HUES6 (cell line): ENCODE data around the gene GUCY1A2.

Experiments
- H3K27ac ChIP-seq: 2 replicates; pipeline ENCODE4 v1.7.0; 2013; ENCODE audit warnings: low read depth, mild to moderate bottlenecking, low read length, inconsistent platforms
- H3K27me3 ChIP-seq: 2 replicates; pipeline ENCODE4 v1.6.1; 2013; ENCODE audit warnings: low read length; ENCODE audit not compliant: control insufficient read depth, insufficient read depth
- H3K36me3 ChIP-seq: 2 replicates; pipeline ENCODE4 v1.6.1; 2013; ENCODE audit warnings: low read length; ENCODE audit not compliant: control insufficient read depth, insufficient read depth
- H3K4me1 ChIP-seq: 2 replicates; pipeline ENCODE4 v1.6.1; 2013; ENCODE audit warnings: low read length; ENCODE audit not compliant: control insufficient read depth, insufficient read depth
- H3K4me3 ChIP-seq: 2 replicates; pipeline ENCODE4 v1.5.1; 2013; ENCODE audit warnings: low read depth, low read length
- H3K9ac ChIP-seq: one replicate; pipeline ENCODE4 v1.6.1; 2013; ENCODE audit warnings: mild to moderate bottlenecking, low read length
- H3K9me3 ChIP-seq: 2 replicates; pipeline ENCODE4 v1.6.1; 2013; ENCODE audit warnings: low read depth, low read length; ENCODE audit not compliant: control insufficient read depth, insufficient read depth

GUCY1A2 gene

DNA sequence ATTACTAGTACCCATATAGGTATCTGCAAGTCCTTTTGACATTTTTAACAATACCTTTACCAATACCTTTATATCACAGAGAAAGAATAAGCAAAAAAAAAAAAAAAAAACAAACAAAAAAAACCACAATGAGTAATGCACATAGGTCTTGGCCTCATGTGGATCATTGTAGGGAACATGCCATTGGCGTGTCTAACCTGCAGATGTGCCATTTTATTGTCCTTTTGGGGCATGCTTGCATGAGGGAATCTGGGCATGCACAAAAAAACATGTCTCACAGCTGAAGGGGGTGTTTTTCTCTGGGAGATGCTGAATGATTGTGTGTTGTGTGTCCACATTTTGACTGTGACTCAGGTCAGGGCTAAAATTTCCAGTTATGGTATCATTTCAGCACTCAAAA, 361.6 kb downstream of the GUCY1A2 start:
- no peaks in the 10 kb centered on the region for H3K9me3 ChIP-seq

DNA sequence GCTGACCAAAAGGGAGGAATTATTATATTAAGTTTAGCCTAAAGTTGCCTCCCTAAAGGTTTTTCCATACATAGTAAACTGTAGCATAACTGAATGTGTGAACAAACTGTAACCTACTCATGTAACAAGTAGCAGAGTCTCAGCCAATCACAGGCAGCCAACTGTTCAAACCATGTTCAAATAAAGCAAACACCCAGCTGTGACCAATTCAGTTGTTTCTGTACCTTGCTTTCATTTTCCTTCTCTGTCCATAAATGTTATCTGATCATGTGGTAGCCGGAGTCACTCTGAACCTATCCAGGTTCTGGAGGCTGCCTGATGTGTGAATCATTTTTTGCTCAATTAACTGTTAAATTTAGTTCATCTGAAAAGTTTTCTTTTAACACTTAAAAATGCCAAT, 373.5 kb downstream of the GUCY1A2 start:
- Histone ChIP-seq H3K36me3 (no peaks in the 10 kb centered on the region), H3K9me3 (peaks cover 4% of the 10 kb centered on the region; the same call in 1 of the 2 replicates), H3K27me3 (no peaks in the 10 kb centered on the region), H3K27ac (no peak overlapping the region), H3K4me1 (no peaks in the 10 kb centered on the region), H3K9ac (no peak overlapping the region), H3K4me3 (no peak overlapping the region)

More for the DNA sequence above, 361.6 kb downstream of the GUCY1A2 start:
- Histone ChIP-seq H3K27me3 (no peaks in the 10 kb centered on the region), H3K27ac (no peak overlapping the region), H3K36me3 (no peaks in the 10 kb centered on the region), H3K4me3 (no peak overlapping the region), H3K9ac (no peak overlapping the region), H3K4me1 (no peaks in the 10 kb centered on the region)

DNA sequence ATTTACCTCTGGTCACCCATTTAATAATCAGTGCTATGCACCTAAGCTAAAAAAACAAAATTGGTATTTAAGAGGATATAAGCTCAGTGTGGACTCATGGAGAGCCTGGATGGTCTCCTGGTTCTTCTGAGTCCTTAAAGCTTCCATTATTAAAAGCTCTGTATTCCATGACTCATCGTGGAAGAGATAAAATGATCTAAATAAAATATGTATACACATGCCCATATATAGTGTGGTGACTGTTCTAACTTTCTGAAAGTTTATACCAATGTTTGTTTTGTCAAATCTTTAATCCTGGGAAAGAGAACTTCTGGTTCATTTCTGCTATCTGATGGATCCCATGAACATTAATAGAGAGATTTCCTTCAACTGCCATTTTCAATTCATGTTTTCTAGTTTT, 375.9 kb downstream of the GUCY1A2 start:
- Histone ChIP-seq H3K4me3 (no peak overlapping the region), H3K9ac (no peak overlapping the region), H3K4me1 (no peaks in the 10 kb centered on the region), H3K27ac (no peak overlapping the region), H3K36me3 (no peaks in the 10 kb centered on the region), H3K27me3 (no peaks in the 10 kb centered on the region), H3K9me3 (peaks cover 4% of the 10 kb centered on the region; the same call in 1 of the 2 replicates)

DNA sequence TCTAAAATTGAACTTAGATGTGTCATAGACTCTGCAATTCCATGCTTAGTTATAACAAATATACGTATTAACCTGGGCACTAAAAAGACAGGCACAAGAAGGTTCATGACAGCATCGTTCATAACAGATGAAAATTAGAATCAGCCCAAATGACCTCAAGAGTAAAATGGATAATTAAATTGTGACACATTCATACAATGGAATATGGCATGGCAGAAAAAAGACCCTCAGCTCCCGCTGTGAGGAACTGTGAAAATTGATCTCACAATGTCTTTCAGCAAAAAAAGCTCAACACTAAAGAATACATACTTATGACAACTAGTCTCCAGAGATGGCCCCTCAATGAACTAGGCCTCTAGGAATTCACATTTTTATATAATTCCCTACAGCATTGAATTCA, 386.0 kb downstream of the GUCY1A2 start:
- H3K27me3 ChIP-seq, result no peaks in the 10 kb centered on the region
- H3K9me3 ChIP-seq, result no peaks in the 10 kb centered on the region

DNA sequence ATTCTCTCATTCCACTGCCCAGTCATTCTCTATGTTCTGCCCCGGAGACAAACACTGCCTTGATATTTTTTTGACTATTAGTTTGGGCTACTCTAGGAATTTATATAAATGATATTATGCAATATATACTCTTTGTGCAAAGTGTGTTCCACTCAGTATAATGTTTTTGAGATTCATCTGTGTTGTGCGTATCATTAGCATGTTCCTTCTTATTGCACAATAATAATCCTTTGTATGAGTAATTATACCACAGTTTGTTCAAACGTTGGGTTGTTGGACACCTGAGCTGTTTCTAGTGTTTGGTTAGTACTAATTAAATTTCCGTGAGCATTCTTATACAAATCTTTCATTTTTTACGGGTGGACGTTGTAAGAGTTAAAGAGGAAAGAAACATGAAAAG, 390.6 kb downstream of the GUCY1A2 start:
- Histone ChIP-seq H3K4me1 (no peaks in the 10 kb centered on the region), H3K36me3 (no peaks in the 10 kb centered on the region), H3K9me3 (no peaks in the 10 kb centered on the region), H3K27me3 (no peaks in the 10 kb centered on the region), H3K4me3 (no peak overlapping the region), H3K9ac (no peak overlapping the region), H3K27ac (no peak overlapping the region)

More for the DNA sequence above, 386.0 kb downstream of the GUCY1A2 start:
- Histone ChIP-seq H3K27ac (no peak overlapping the region), H3K4me3 (no peak overlapping the region), H3K36me3 (no peaks in the 10 kb centered on the region), H3K4me1 (no peaks in the 10 kb centered on the region), H3K9ac (no peak overlapping the region)

DNA sequence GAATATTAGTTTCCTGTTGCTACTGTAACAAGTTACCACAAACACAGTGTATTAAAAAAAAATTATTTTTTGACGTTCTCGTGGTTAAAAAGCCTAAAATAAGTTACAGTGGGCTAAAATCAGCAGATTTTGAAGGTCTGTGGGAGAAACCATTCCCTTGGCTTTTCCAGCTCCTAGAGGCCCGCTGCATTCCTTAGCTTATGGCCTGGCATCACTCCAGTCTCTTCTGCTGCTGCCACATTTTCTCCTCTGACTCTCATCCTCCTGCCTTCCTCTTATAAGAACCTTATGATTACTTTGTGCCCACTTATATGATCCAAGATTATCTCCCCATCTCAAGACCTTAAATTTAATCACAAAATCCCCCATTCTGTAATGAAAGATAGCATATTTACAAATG, 392.7 kb downstream of the GUCY1A2 start:
- H3K27ac ChIP-seq, result no peak overlapping the region
- H3K4me3 ChIP-seq, result no peak overlapping the region
- H3K36me3 ChIP-seq, result no peaks in the 10 kb centered on the region
- H3K27me3 ChIP-seq, result no peaks in the 10 kb centered on the region
- no peaks in the 10 kb centered on the region for H3K4me1 ChIP-seq
- no peak overlapping the region for H3K9ac ChIP-seq
- H3K9me3 ChIP-seq, result no peaks in the 10 kb centered on the region

DNA sequence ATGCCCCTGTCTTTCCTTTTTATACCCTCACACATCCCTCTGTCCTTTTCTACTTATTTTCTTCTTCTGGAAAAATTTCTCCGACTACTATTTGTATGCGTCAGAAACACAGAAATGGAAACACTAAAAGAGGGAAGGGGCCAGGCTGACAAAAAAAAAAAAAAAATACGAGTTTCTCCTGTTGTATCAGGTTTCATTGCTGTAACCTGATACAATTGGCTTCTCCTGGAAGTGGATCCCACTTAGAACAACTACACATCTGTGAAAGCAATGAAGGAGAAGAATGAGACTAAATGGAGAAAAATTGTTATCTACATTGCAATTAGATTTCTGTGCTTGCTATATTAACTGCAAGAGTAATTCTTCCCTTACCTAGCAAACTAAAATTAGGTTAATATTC, 393.9 kb downstream of the GUCY1A2 start:
- no peak overlapping the region for H3K4me3 ChIP-seq
- H3K36me3 ChIP-seq, result no peaks in the 10 kb centered on the region
- no peak overlapping the region for H3K27ac ChIP-seq

More for the DNA sequence above, 393.9 kb downstream of the GUCY1A2 start:
- Histone ChIP-seq H3K9ac (no peak overlapping the region), H3K9me3 (no peaks in the 10 kb centered on the region), H3K27me3 (no peaks in the 10 kb centered on the region), H3K4me1 (no peaks in the 10 kb centered on the region)
